Measurements from ENCODE around the gene RNF114. TPM values are rescaled to one million over a fixed set of nuclear protein-coding genes. Genes with fewer than 3 reads are reported as not detected.

RNF114 gene
- total and polyA plus RNA-seq, 4 donors = 30.9 to 87.9 (median 40.9) TPM

- no peak for DNase-seq (ENCODE audit: low spot score)
- no peaks in the 10 kb centered on the region for H3K9me3 ChIP-seq (ENCODE audit: control insufficient read depth in 4 of 4, low read length in 3 of 4)
- H3K36me3 ChIP-seq (ENCODE audit: control insufficient read depth in 4 of 4, insufficient read depth in 3 of 4, low read depth in 1 of 4, low read length in 3 of 4) = no peaks in the 10 kb centered on the region
- no peak for TF ChIP-seq HNF4G (IDR thresholded peaks at IDR 0.05)
- no peak for TF ChIP-seq SP1 (IDR thresholded peaks at IDR 0.05)
- no peak for TF ChIP-seq RXRA (IDR thresholded peaks at IDR 0.05)
- peaks cover 0 to 4% (median 0%) of the 10 kb centered on the region in 4 donors for H3K4me1 ChIP-seq (ENCODE audit: control insufficient read depth in 4 of 4, insufficient read depth in 4 of 4, low read length in 3 of 4)
- WGBS = 81% methylated on average over 18 of the region's 18 CpGs
- no peak overlapping the region for H3K9ac ChIP-seq (ENCODE audit: low read depth in 1 of 2, low read length in 2 of 2)
- no peak overlapping the region for H3K4me3 ChIP-seq (ENCODE audit: low read depth in 1 of 3, low read length in 3 of 3)
- H3K27me3 ChIP-seq (ENCODE audit: control insufficient read depth in 4 of 4, insufficient read depth in 4 of 4, low read length in 3 of 4) = no peaks in the 10 kb centered on the region
- H3K27ac ChIP-seq (ENCODE audit: low read depth in 1 of 2, low read length in 2 of 2) = peak overlapping the region; percentile 2 to 50
Observed at GRCh38 chr20:49987868-49988690, 51.9 kb downstream of the RNF114 start.

GRCh38 chr20:49989234-49990065 is 53.3 kb downstream of the RNF114 start:
- Histone ChIP-seq H3K4me3 (ENCODE audit: low read depth in 1 of 3, low read length in 3 of 3) (no peak overlapping the region), H3K36me3 (ENCODE audit: control insufficient read depth in 4 of 4, insufficient read depth in 3 of 4, low read depth in 1 of 4, low read length in 3 of 4) (no peaks in the 10 kb centered on the region), H3K27me3 (ENCODE audit: control insufficient read depth in 4 of 4, insufficient read depth in 4 of 4, low read length in 3 of 4) (no peaks in the 10 kb centered on the region), H3K9ac (ENCODE audit: low read depth in 1 of 2, low read length in 2 of 2) (no peak overlapping the region), H3K9me3 (ENCODE audit: control insufficient read depth in 4 of 4, low read length in 3 of 4) (no peaks in the 10 kb centered on the region), H3K27ac (ENCODE audit: low read depth in 1 of 2, low read length in 2 of 2) (peak overlapping the region; percentile 32 to 73), H3K4me1 (ENCODE audit: control insufficient read depth in 4 of 4, insufficient read depth in 4 of 4, low read length in 3 of 4) (peaks cover 0 to 4% (median 0%) of the 10 kb centered on the region in 4 donors)
- no peak for DNase-seq (ENCODE audit: low spot score)
- TF ChIP-seq REST (IDR thresholded peaks at IDR 0.05) (no peak), GABPA (IDR thresholded peaks at IDR 0.05 in 1 of 2, conservative IDR thresholded peaks at IDR 0.05 in 1 of 2) (no peak), ATF3 (IDR thresholded peaks at IDR 0.05) (no peak), TAF1 (conservative IDR thresholded peaks at IDR 0.05) (no peak), RXRA (IDR thresholded peaks at IDR 0.05) (peak; percentile 12 to 22), FOXA2 (IDR thresholded peaks at IDR 0.05) (no peak), NR2F2 (IDR thresholded peaks at IDR 0.05) (peak; percentile 99), EGR1 (IDR thresholded peaks at IDR 0.05; ENCODE audit: low read depth in 2 of 2) (no peak), HNF4G (IDR thresholded peaks at IDR 0.05) (no peak), YY1 (IDR thresholded peaks at IDR 0.05) (no peak), ZBTB33 (IDR thresholded peaks at IDR 0.05) (no peak), SP1 (IDR thresholded peaks at IDR 0.05) (peak; percentile 17), CTCF (IDR thresholded peaks at IDR 0.05; ENCODE audit: low read depth, low read length, missing input control) (no peak), HNF4A (conservative IDR thresholded peaks at IDR 0.05) (no peak), FOXA1 (IDR thresholded peaks at IDR 0.05) (no peak), MAX (IDR thresholded peaks at IDR 0.05) (no peak), RAD21 (IDR thresholded peaks at IDR 0.05) (peak; percentile 8 to 12), JUND (IDR thresholded peaks at IDR 0.05) (peak in 1 of 2 donors; percentile 28)
- 68% methylated on average over 22 of the region's 22 CpGs for WGBS
